Stimulated activated CD8-positive, alpha-beta memory T cell treated with anti-CD3 and anti-CD28 coated beads, Interleukin-4, amount 100 ng/mL, for 48 hours (primary cell): ENCODE results near the gene NPC1.
"Not testable (repeated sequence)": the region's sequence is repeated elsewhere in the genome, so short reads cannot be mapped to it uniquely, and the experiment has no call there.

Experiments used
- DNase-seq: peaks from one replicate; pipeline ENCODE4 v3.0.0-alpha.2; 2020

NPC1 gene

GRCh38 chr18:23515911-23516546 lies 70.3 kb downstream of the NPC1 start:
- DNase-seq: peak; percentile 83

GRCh38 chr18:23512641-23513040 lies 73.7 kb downstream of the NPC1 start:
- no peak for DNase-seq

DNA sequence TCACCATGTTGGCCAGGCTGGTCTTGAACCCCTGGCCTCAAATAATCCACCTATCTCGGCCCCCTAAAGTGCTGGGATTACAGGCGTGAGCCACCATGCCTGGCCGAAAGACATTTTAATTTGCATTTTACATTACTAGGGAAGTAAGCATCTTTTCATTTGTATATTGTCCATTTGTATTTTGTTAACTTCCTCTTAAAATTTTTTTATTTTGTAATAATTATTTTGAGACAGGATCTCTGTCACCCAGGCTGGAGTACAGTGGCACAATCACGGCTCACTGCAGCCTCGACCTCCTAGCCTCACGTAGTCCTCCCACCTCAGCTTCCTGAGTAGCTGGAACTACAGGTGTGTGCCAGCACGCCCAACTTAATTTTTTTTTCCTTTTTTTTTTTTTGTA lies 74.1 kb downstream of the NPC1 start:
- not testable (repeated sequence) for DNase-seq

DNA sequence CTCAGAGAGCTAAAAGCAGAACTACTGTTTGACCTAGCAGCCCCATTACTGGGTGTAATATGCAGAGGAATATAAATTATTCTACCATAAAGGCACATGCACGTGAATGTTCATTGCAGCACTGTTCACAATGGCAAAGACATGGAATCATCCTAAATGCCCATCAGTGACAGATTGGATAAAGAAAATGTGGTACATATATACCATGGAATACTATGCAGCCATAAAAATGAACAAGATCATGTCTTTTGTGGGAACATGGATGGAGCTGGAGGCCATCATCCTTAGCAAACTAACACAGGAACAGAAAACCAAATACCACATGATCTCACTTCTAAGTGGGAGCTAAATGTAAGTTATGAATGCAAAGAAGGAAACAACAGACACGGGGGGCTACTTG lies 75.4 kb downstream of the NPC1 start:
- not testable (repeated sequence) for DNase-seq

- no peak for DNase-seq
Measured at GRCh38 chr18:23506393-23506792, 79.9 kb downstream of the NPC1 start.

DNA sequence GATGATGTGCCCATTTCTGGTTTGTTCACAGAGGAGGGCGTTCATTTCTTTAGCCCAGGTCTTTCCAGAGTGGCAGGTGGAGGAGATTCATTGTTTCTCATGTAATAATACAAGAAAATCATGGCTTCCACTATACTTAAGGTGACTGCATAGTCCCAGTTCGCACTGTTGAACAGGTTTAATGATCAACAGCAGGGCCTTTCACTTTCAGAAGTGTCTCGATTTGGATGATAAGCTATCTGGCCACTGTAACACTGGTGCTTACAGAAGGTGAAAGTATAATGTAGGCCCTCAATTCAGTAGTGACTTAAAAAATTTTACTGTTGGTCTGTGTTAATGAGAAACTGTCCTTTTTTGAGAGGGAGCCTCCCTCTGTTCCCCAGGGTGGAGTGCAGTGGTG lies 81.6 kb downstream of the NPC1 start:
- DNase-seq: no peak

- DNase-seq: no peak
Measured at GRCh38 chr18:23503963-23504344, 82.4 kb downstream of the NPC1 start.

GRCh38 chr18:23503038-23503962 lies 83.0 kb downstream of the NPC1 start, which contains the start of gene RMC1:
Gene RMC1 (plus strand): TSS chr18:23503511. CDS start chr18:23503619, 108 bp downstream.
- DNase-seq: peak; percentile 99

DNA sequence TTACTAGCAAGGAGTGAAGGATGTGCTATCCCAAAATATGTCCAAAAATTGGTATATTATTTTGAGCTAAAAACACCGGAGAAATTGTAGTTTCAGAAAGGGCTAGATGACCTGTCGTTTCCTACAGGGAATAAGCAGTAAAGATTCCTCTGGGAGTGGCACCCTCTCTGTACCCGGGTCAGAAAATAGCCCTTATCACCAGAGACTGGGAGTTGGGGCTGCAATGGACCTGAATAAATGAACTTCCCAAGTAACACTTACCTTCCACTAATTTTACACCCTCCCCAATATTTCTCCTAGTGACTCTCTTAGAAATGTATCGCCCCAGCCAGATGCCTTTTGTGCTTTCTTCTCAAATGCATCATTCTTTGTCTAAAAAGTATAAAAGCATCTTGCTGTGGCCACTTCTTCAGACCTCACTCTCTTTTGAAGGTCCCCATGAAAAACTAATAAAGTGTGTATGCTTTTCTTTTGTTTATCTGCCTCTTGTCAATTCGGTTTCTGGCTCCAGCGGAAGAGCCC lies 83.7 kb downstream of the NPC1 start:
- no peak for DNase-seq

- DNase-seq: no peak
Measured at GRCh38 chr18:23501626-23502025, 84.7 kb downstream of the NPC1 start.

DNA sequence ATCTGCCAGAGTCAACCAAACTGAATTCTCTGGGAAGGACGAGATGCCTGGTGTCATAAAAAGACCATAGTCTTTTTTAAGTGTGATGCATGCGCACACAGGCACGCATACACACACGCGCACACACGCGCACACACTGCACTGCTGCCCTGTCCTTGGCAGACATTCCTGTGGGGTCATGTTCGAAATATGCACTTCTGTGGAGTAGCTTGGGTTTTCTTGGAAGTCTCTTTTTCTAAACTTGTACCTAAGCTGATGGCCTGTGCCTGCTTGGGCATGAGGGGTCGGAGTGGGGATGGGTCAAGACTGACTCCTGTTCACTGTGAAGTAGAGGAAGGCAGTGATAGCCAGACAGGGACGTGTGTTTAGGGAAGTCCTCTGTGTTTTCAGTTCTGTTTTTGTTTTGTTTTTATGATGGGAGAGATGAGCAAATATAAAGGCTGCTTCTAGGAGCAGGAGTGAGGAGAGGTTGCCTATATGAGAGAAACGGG lies 87.0 kb downstream of the NPC1 start:
- DNase-seq: no peak

DNA sequence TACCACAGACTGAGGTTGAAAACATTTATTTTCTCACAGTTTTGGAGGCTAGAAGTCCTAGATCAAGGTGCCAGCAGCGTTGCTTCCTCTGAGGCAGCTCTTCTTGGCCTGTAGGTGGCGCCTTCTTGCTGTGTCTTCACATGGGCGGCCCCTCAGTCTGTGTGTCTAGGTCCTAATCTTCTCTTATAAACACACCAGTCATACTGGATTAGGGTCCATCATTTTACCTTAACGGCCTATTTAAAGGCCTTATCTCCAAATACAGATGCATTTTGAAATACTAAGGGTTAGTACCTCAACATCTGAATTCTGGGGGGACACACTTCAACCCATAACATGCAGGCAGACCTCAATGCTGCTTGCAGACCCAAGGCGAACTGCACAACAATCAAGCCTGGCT lies 87.4 kb downstream of the NPC1 start:
- peak; percentile 77 for DNase-seq

- DNase-seq: no peak
Measured at GRCh38 chr18:23498117-23498516, 88.2 kb downstream of the NPC1 start.

- no peak for DNase-seq
Measured at GRCh38 chr18:23495723-23496440, 90.4 kb downstream of the NPC1 start.

DNA sequence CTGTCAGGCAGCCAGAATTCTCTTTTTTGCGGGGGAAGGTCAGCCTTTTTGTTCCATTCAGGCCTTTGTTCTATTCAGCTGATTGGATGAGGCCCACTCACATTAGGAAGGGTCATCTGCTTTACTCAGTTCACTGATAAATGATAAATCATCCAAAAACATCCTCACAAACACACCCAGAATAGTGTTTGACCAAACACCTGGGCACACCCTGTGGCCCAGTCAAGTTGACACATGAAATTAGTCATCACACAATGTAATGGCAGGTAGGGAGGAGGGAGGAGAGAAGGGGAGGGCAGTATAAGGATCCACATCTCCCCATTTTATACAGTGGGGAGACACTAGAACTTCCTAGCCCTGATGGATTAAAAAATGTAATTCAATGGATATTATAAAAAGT lies 91.3 kb downstream of the NPC1 start:
- no peak for DNase-seq

DNA sequence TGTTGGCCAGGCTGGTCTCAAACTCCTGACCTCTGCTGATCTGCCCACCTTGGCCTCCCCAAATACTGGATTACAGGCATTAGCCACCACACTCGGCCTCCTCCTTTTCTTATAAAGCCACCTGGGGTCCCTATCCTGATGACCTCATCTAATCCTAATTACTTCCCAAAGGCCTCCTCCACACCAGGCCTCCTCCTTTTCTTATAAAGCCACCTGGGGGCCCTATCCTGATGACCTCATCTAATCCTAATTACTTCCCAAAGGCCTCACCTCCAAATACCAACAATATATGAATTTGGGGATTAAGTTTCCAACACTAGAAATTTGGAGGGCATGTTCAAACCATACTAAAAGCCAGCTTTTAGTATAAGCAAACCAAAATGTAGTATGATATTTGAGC lies 92.7 kb downstream of the NPC1 start:
- DNase-seq: no peak

- not testable (repeated sequence) for DNase-seq
Measured at GRCh38 chr18:23489586-23489985, 96.7 kb downstream of the NPC1 start.

GRCh38 chr18:23487738-23488570 lies 98.4 kb downstream of the NPC1 start:
- peak; percentile 57 for DNase-seq

GRCh38 chr18:23485386-23485785 lies 100.9 kb downstream of the NPC1 start:
- no peak for DNase-seq

GRCh38 chr18:23484561-23485182 lies 101.6 kb downstream of the NPC1 start:
- DNase-seq: no peak
